T follicular helper cell (primary cell): ENCODE results near the gene OMA1.
"Not testable (repeated sequence)": the region's sequence is repeated elsewhere in the genome, so short reads cannot be mapped to it uniquely, and the experiment has no call there.

Source experiments
- DNase-seq: peaks from one replicate; pipeline ENCODE4 v3.0.0-alpha.2; 2020; ENCODE audit warnings: low read depth

The OMA1 gene

GRCh38 chr1:58528518-58528917 is 18.0 kb downstream of the OMA1 start:
- DNase-seq, result no peak

- no peak for DNase-seq
These were observed 22.1 kb downstream of the OMA1 start for GRCh38 chr1:58524353-58524945.

- DNase-seq, result peak; percentile 4
These were observed 30.6 kb downstream of the OMA1 start for GRCh38 chr1:58515794-58516401.

- DNase-seq, result no peak
These were observed 32.6 kb downstream of the OMA1 start for GRCh38 chr1:58513956-58514355.

GRCh38 chr1:58508629-58509028 is 37.9 kb downstream of the OMA1 start:
- no peak for DNase-seq

- DNase-seq, result no peak
These were observed 41.2 kb downstream of the OMA1 start for GRCh38 chr1:58505286-58505685.

- DNase-seq, result no peak
These were observed 44.0 kb downstream of the OMA1 start for GRCh38 chr1:58502519-58502918.

- no peak for DNase-seq
These were observed 46.5 kb downstream of the OMA1 start for GRCh38 chr1:58500043-58500442.

GRCh38 chr1:58497499-58497898 is 49.0 kb downstream of the OMA1 start:
- DNase-seq, result no peak

GRCh38 chr1:58496042-58496441 is 50.5 kb downstream of the OMA1 start:
- DNase-seq, result no peak

GRCh38 chr1:58488914-58489313 is 57.6 kb downstream of the OMA1 start:
- DNase-seq, result not testable (repeated sequence)

GRCh38 chr1:58487002-58487401 is 59.5 kb downstream of the OMA1 start:
- no peak for DNase-seq

- DNase-seq, result no peak
These were observed 64.6 kb downstream of the OMA1 start for GRCh38 chr1:58481962-58482361.

- no peak for DNase-seq
These were observed 66.3 kb downstream of the OMA1 start for GRCh38 chr1:58480191-58480590.

GRCh38 chr1:58477390-58477789 is 69.1 kb downstream of the OMA1 start:
- DNase-seq, result no peak

GRCh38 chr1:58476179-58476578 is 70.3 kb downstream of the OMA1 start:
- DNase-seq, result no peak

- no peak for DNase-seq
These were observed 77.0 kb downstream of the OMA1 start for GRCh38 chr1:58469476-58469875.

- no peak for DNase-seq
These were observed 77.5 kb downstream of the OMA1 start for GRCh38 chr1:58469016-58469415.

GRCh38 chr1:58468612-58469011 is 77.9 kb downstream of the OMA1 start:
- no peak for DNase-seq

GRCh38 chr1:58466630-58467241 is 79.8 kb downstream of the OMA1 start:
- no peak for DNase-seq

GRCh38 chr1:58465825-58466629 is 80.5 kb downstream of the OMA1 start:
- DNase-seq, result no peak

- DNase-seq, result no peak
These were observed 81.3 kb downstream of the OMA1 start for GRCh38 chr1:58465176-58465575.

- no peak for DNase-seq
These were observed 86.1 kb downstream of the OMA1 start for GRCh38 chr1:58460469-58460868.
